Pancreas (tissue), 10 donors: ENCODE results near the gene TSHZ2. TPM values are rescaled to one million over a fixed set of nuclear protein-coding genes. Genes with fewer than 3 reads are reported as not detected.

ENCODE experiments used
- ATAC-seq, 4 donors: fragments of 200-7000 bp; cut with Tn5 transposase; one replicate each; pipeline versions ENCODE4 v1.8.0 to v1.9.1; 2020; ENCODE audit warnings: mild to moderate bottlenecking in 4 of 4, moderate library complexity in 4 of 4
- DNase-seq, 6 donors: peaks; one replicate each; pipeline ENCODE4 v3.0.0-alpha.2; 2020
- FAIRE-seq: peaks from 2 replicates; lab custom pipeline; 2012; peaks lifted over from hg19 to GRCh38; lab: Jason Lieb, UNC
- H3K27ac ChIP-seq, 4 donors: fragments of 200-600 bp; sonication (generic); 1 replicate in 3 of 4; 2 replicates in 1 of 4; pipeline versions ENCODE4 v1.5.0 to v1.8.0; 2020
- H3K27me3 ChIP-seq, 4 donors: fragments of 200-600 bp; one replicate each; pipeline ENCODE4 v1.8.0; 2021
- H3K36me3 ChIP-seq, 3 donors: fragments of 200-600 bp; sonication (generic) in 1 of 3; one replicate each; pipeline versions ENCODE4 v1.5.0 to v1.8.0; 2020 to 2021
- H3K4me1 ChIP-seq, 3 donors: fragments of 200-600 bp; one replicate each; pipeline ENCODE4 v1.8.0; 2021
- H3K4me3 ChIP-seq, 4 donors: fragments of 200-600 bp; sonication (generic) in 2 of 4; one replicate each; pipeline versions ENCODE4 v1.5.0 to v1.8.0; 2020 to 2021
- H3K9me3 ChIP-seq, 4 donors: fragments of 200-600 bp; one replicate each; pipeline ENCODE4 v1.8.0; 2021
- CTCF ChIP-seq, 4 donors: fragments of 200-600 bp; sonication (generic) in 3 of 4; IDR thresholded peaks; one replicate each; pipeline versions ENCODE4 v1.5.0 to v1.8.0; 2021; ENCODE audit warnings: antibody characterized with exemption in 4 of 4
- WGBS, 2 donors: extraction: QIAGEN DNeasy Blood & Tissue Kit; methylation state at CpG; one replicate each; pipeline ENCODE4 v1.1.7; 2013; 5-methylcytosine and 5-hydroxymethylcytosine counted together
- intact Hi-C, 3 donors: fragments of 100-400 bp; cut with DNase I; formaldehyde crosslinking; loops; one replicate each; pipeline versions ENCODE4 v1.11.1 to v1.14.2; 2022
- polyA plus RNA-seq, 2 donors: library from polyadenylated mRNA; stranded (reverse); fragments of 200-250 nt; gene quantifications; one replicate each; pipeline ENCODE4 v1.2.3, GENCODE V29; 2013
- total RNA-seq, 6 donors: library from RNA; stranded (reverse); fragmentation: NEBNext Ultra II Directional in 4 of 6; extraction: Animal tissue kit (Norgen Biotek cat#: 25700) in 4 of 6; gene quantifications; one replicate each; pipeline versions ENCODE4 v1.2.1 to v1.2.4, GENCODE V29; 2021 to 2023
- donor health status: healthy with polysubstance abuse.
- donor health status: DM: no; HTN: no; CAD: no; lungs with moderate emphysema.
- donor health status: DM: no; HTN: no; CAD: no.
- donor health status: control.
- donor health status: control.
- donor health status: Bipolar disorder and iron deficiency.
- donor health status: DM: yes; HTN: yes; CAD: no.
- donor health status: DM: no; HTN: no; CAD: no.
- donor health status: DM: no; HTN: no; CAD: no.
- donor health status: DM: yes; HTN: yes; CAD: no.

The TSHZ2 gene
- total and polyA plus RNA-seq, 8 donors = 2.2 to 23.5 (median 4.5) TPM

- FAIRE-seq (no peak), DNase-seq (no peak), ATAC-seq (no peak)
- no peaks in the 10 kb centered on the region for H3K36me3 ChIP-seq
- H3K9me3 ChIP-seq = no peaks in the 10 kb centered on the region
- WGBS, 2 donors = 83 to 90% methylated on average over 18 of the region's 18 CpGs
- no peak overlapping the region for H3K27ac ChIP-seq
- H3K4me1 ChIP-seq = peaks cover 0 to 5% (median 0%) of the 10 kb centered on the region in 3 donors
- no peaks in the 10 kb centered on the region for H3K27me3 ChIP-seq
- H3K4me3 ChIP-seq = no peak overlapping the region
- no peak for TF ChIP-seq CTCF (IDR thresholded peaks at IDR 0.05)
- intact Hi-C loops = no loop called here
Measured at GRCh38 chr20:53345536-53346334, 373.6 kb downstream of the TSHZ2 start.

- H3K36me3 ChIP-seq = no peaks in the 10 kb centered on the region
- DNase-seq = no peak
- no peaks in the 10 kb centered on the region for H3K27me3 ChIP-seq
- no peak for ATAC-seq
- intact Hi-C loops = no loop called here
- 37 to 53% methylated on average over 11 of the region's 11 CpGs for WGBS, 2 donors
- no peak overlapping the region for H3K4me3 ChIP-seq
- H3K4me1 ChIP-seq = peaks cover 0 to 5% (median 0%) of the 10 kb centered on the region in 3 donors
- H3K27ac ChIP-seq = no peak overlapping the region
- no peak for FAIRE-seq
- TF ChIP-seq CTCF (IDR thresholded peaks at IDR 0.05) = no peak
- H3K9me3 ChIP-seq = no peaks in the 10 kb centered on the region
Measured at GRCh38 chr20:53346335-53346648, 374.1 kb downstream of the TSHZ2 start.

- H3K4me1 ChIP-seq = no peaks in the 10 kb centered on the region
- no peaks in the 10 kb centered on the region for H3K9me3 ChIP-seq
- no peaks in the 10 kb centered on the region for H3K27me3 ChIP-seq
- WGBS, 2 donors = 84 to 95% methylated on average over 2 of the region's 2 CpGs
- FAIRE-seq (no peak), DNase-seq (no peak), ATAC-seq (no peak)
- TF ChIP-seq CTCF (IDR thresholded peaks at IDR 0.05) = no peak
- intact Hi-C loops = no loop called here
- no peak overlapping the region for H3K4me3 ChIP-seq
- no peaks in the 10 kb centered on the region for H3K36me3 ChIP-seq
- no peak overlapping the region for H3K27ac ChIP-seq
Measured at GRCh38 chr20:53349730-53350129, 377.6 kb downstream of the TSHZ2 start.

GRCh38 chr20:53352727-53353440 is 380.7 kb downstream of the TSHZ2 start:
- Histone ChIP-seq H3K9me3 (no peaks in the 10 kb centered on the region), H3K4me1 (no peaks in the 10 kb centered on the region), H3K27ac (no peak overlapping the region), H3K36me3 (no peaks in the 10 kb centered on the region), H3K27me3 (no peaks in the 10 kb centered on the region), H3K4me3 (no peak overlapping the region)
- ATAC-seq (no peak), DNase-seq (no peak), FAIRE-seq (no peak)
- intact Hi-C loops = no loop called here
- 72 to 83% methylated on average over 6 of the region's 6 CpGs for WGBS, 2 donors
- TF ChIP-seq CTCF (IDR thresholded peaks at IDR 0.05) = no peak

- FAIRE-seq (no peak), DNase-seq (no peak), ATAC-seq (no peak)
- Histone ChIP-seq H3K4me1 (no peaks in the 10 kb centered on the region), H3K36me3 (no peaks in the 10 kb centered on the region), H3K4me3 (no peak overlapping the region), H3K9me3 (no peaks in the 10 kb centered on the region), H3K27ac (no peak overlapping the region), H3K27me3 (no peaks in the 10 kb centered on the region)
- TF ChIP-seq CTCF (IDR thresholded peaks at IDR 0.05) = no peak
- WGBS, 2 donors = 63 to 86% methylated on average over 1 of the region's 1 CpG
- intact Hi-C loops = no loop called here
Measured at GRCh38 chr20:53354314-53354713, 382.2 kb downstream of the TSHZ2 start.
